T-cell (primary cell): ENCODE data around the gene MRPS27. TPM values are rescaled to one million over a fixed set of nuclear protein-coding genes. Genes with fewer than 3 reads are reported as not detected.

Experiments
- ATAC-seq, 4 experiments: fragments of 200-7000 bp in 3 of 4; fragments of 150-1000 bp in 1 of 4; cut with Tn5 transposase; replicated peaks in 1 of 4; 1 replicate in 3 of 4; 2 replicates in 1 of 4; pipeline ENCODE4 v1.10.0; 2021; ENCODE audit warnings: moderate library complexity in 3 of 4, mild to moderate bottlenecking in 2 of 4, moderate number of reproducible peaks in 1 of 4
- CTCF ChIA-PET, 2 donors: fragments of 300-600 bp; sonication (Branson Sonifier 250); formaldehyde crosslinking; loops; one replicate each; lab custom pipeline; 2022; ENCODE audit warnings: antibody characterized with exemption in 2 of 2; lab: Charles Lee
- POLR2A ChIA-PET, 2 donors: fragments of 300-600 bp; sonication (Branson Sonifier 250); formaldehyde crosslinking; loops; one replicate each; lab custom pipeline; 2022; ENCODE audit warnings: antibody characterized with exemption in 2 of 2; lab: Charles Lee
- DNase-seq, 35 experiments: peaks; one replicate each; pipeline versions ENCODE4 v3.0.0 to v3.0.0-alpha.2; 2013 to 2023
- H3K27ac ChIP-seq: one replicate; pipeline ENCODE4 v1.5.1; 2013; ENCODE audit warnings: low read length
- H3K27me3 ChIP-seq, 2 experiments: replicated peaks in 1 of 2; 1 replicate in 1 of 2; 2 replicates in 1 of 2; pipeline versions ENCODE4 v1.6.1 to v1.7.0; 2013; ENCODE audit warnings: low read length in 1 of 2, mixed read lengths in 1 of 2; ENCODE audit not compliant: control insufficient read depth in 2 of 2, insufficient read depth in 2 of 2; ENCODE audit errors: extremely low read depth in 1 of 2
- H3K36me3 ChIP-seq, 2 donors: 1 replicate in 1 of 2; 2 replicates in 1 of 2; pipeline versions ENCODE4 v1.6.1 to v1.7.0; 2013; ENCODE audit warnings: low read length in 1 of 2; ENCODE audit not compliant: control insufficient read depth in 2 of 2, insufficient read depth in 1 of 2; ENCODE audit errors: extremely low read depth in 1 of 2
- H3K4me1 ChIP-seq, 2 experiments: 1 replicate in 1 of 2; 2 replicates in 1 of 2; pipeline versions ENCODE4 v1.6.1 to v1.7.0; 2013; ENCODE audit warnings: low read length in 2 of 2, mixed read lengths in 1 of 2; ENCODE audit not compliant: insufficient read depth in 2 of 2, control insufficient read depth in 1 of 2; ENCODE audit errors: extremely low read depth in 1 of 2
- H3K4me3 ChIP-seq, 2 donors: 1 replicate in 1 of 2; 2 replicates in 1 of 2; pipeline versions ENCODE4 v1.5.1 to v1.7.0; 2013; ENCODE audit warnings: mild to moderate bottlenecking in 2 of 2, low read length in 1 of 2, moderate library complexity in 1 of 2; ENCODE audit not compliant: control insufficient read depth in 1 of 2; ENCODE audit errors: extremely low read depth in 1 of 2
- H3K9me3 ChIP-seq: 2 replicates; pipeline ENCODE4 v1.7.0; 2013
- H3K27ac Mint-ChIP-seq, 2 donors: one replicate each; pipeline ENCODE4 v1.8.0; 2020 to 2021; ENCODE audit warnings: mild to moderate bottlenecking in 2 of 2, mixed read lengths in 2 of 2
- H3K27me3 Mint-ChIP-seq, 2 donors: one replicate each; pipeline ENCODE4 v1.8.0; 2021 to 2022; ENCODE audit warnings: mixed read lengths in 2 of 2
- H3K36me3 Mint-ChIP-seq: one replicate; pipeline ENCODE4 v1.8.0; 2021; ENCODE audit warnings: mixed read lengths
- H3K4me1 Mint-ChIP-seq, 3 donors: one replicate each; pipeline ENCODE4 v1.8.0; 2020 to 2022; ENCODE audit warnings: mixed read lengths in 3 of 3, mild to moderate bottlenecking in 1 of 3
- H3K4me3 Mint-ChIP-seq, 3 donors: one replicate each; pipeline ENCODE4 v1.8.0; 2020 to 2022; ENCODE audit warnings: mild to moderate bottlenecking in 3 of 3, mixed read lengths in 3 of 3, moderate library complexity in 3 of 3
- H3K9me3 Mint-ChIP-seq, 3 donors: one replicate each; pipeline ENCODE4 v1.8.0; 2020 to 2022; ENCODE audit warnings: mixed read lengths in 3 of 3
- WGBS: methylation state at CpG from one replicate; pipeline ENCODE4 v1.1.5; 2013; ENCODE audit warnings: missing lambda C conversion rate; ENCODE audit not compliant: insufficient coverage; 5-methylcytosine and 5-hydroxymethylcytosine counted together
- total RNA-seq, 35 experiments: library from RNA in 6 of 35; stranded (reverse) in 6 of 35; fragments of 120-200 nt in 1 of 35; gene quantifications; one replicate each; pipeline versions ENCODE4 v1.2.1 to v1.2.4 and lab custom pipeline; 2013 to 2026

The MRPS27 gene
- total RNA-seq, 5 donors from 2014 or later (not counting 1 experiment from before 2014, with no cell fraction given), result 34.4 to 43.3 (median 39.7) TPM

- Histone ChIP-seq H3K27me3 (no peaks in the 10 kb centered on the region), H3K27ac (no peak overlapping the region), H3K9me3 (no peaks in the 10 kb centered on the region), H3K4me1 (no peaks in the 10 kb centered on the region), H3K4me3 (no peak overlapping the region), H3K36me3 (no peaks in the 10 kb centered on the region)
- Mint-ChIP-seq H3K4me1 (peaks cover 20 to 26% (median 24%) of the 10 kb centered on the region in 3 donors), H3K4me3 (no peak overlapping the region), H3K27ac (no peak overlapping the region), H3K9me3 (no peaks in the 10 kb centered on the region), H3K27me3 (no peaks in the 10 kb centered on the region), H3K36me3 (peaks cover 12% of the 10 kb centered on the region)
- ATAC-seq (no peak), DNase-seq (no peak)
- POLR2A ChIA-PET, result no interaction called here
- WGBS, result 100% methylated on average over 2 of the region's 4 CpGs
- CTCF ChIA-PET, result no interaction called here
Observed at GRCh38 chr5:72246954-72247442, 73.0 kb downstream of the MRPS27 start.

- no peak overlapping the region for H3K27ac ChIP-seq
- no peak overlapping the region for H3K4me3 Mint-ChIP-seq
- H3K9me3 Mint-ChIP-seq, result no peaks in the 10 kb centered on the region
- no peaks in the 10 kb centered on the region for H3K27me3 ChIP-seq
- ATAC-seq, result no peak
- H3K27ac Mint-ChIP-seq, result no peak overlapping the region
- H3K36me3 Mint-ChIP-seq, result peaks cover 16% of the 10 kb centered on the region
- no CpG with 5 or more reads among the region's 3 CpGs for WGBS
- peaks cover 20 to 24% (median 21%) of the 10 kb centered on the region in 3 donors for H3K4me1 Mint-ChIP-seq
- ChIA-PET POLR2A (no interaction called here), CTCF (no interaction called here)
- H3K36me3 ChIP-seq, result no peaks in the 10 kb centered on the region
- H3K9me3 ChIP-seq, result no peaks in the 10 kb centered on the region
- H3K4me3 ChIP-seq, result no peak overlapping the region
- no peaks in the 10 kb centered on the region for H3K4me1 ChIP-seq
- no peaks in the 10 kb centered on the region for H3K27me3 Mint-ChIP-seq
- no peak for DNase-seq
Observed at GRCh38 chr5:72245951-72246532, 74.0 kb downstream of the MRPS27 start.

- POLR2A ChIA-PET, result no interaction called here
- CTCF ChIA-PET, result interaction anchor here in 1 of 2 donors (1.1 kb wide), 1 partner anchor 11 kb away, joined by 4 read pairs; no protein-coding TSS in a partner anchor
- DNase-seq (no peak), ATAC-seq (no peak)
- H3K36me3 Mint-ChIP-seq, result peaks cover 14% of the 10 kb centered on the region
- peaks cover 17 to 22% (median 20%) of the 10 kb centered on the region in 3 donors for H3K4me1 Mint-ChIP-seq
- no CpG with 5 or more reads among the region's 1 CpG for WGBS
- H3K27ac Mint-ChIP-seq, result no peak overlapping the region
- H3K9me3 ChIP-seq, result no peaks in the 10 kb centered on the region
- H3K27ac ChIP-seq, result no peak overlapping the region
- no peaks in the 10 kb centered on the region for H3K27me3 Mint-ChIP-seq
- H3K27me3 ChIP-seq, result no peaks in the 10 kb centered on the region
- H3K36me3 ChIP-seq, result no peaks in the 10 kb centered on the region
- H3K4me3 ChIP-seq, result no peak overlapping the region
- no peaks in the 10 kb centered on the region for H3K9me3 Mint-ChIP-seq
- no peak overlapping the region for H3K4me3 Mint-ChIP-seq
- no peaks in the 10 kb centered on the region for H3K4me1 ChIP-seq
Observed at GRCh38 chr5:72245546-72245945, 74.5 kb downstream of the MRPS27 start.

GRCh38 chr5:72244862-72245371 is 75.1 kb downstream of the MRPS27 start:
- Histone ChIP-seq H3K4me3 (no peak overlapping the region), H3K36me3 (no peaks in the 10 kb centered on the region), H3K4me1 (no peaks in the 10 kb centered on the region), H3K9me3 (no peaks in the 10 kb centered on the region), H3K27ac (no peak overlapping the region), H3K27me3 (no peaks in the 10 kb centered on the region)
- Mint-ChIP-seq H3K4me1 (peaks cover 17 to 22% (median 20%) of the 10 kb centered on the region in 3 donors), H3K4me3 (no peak overlapping the region), H3K36me3 (peaks cover 14% of the 10 kb centered on the region), H3K27me3 (no peaks in the 10 kb centered on the region), H3K9me3 (no peaks in the 10 kb centered on the region), H3K27ac (no peak overlapping the region)
- ATAC-seq (no peak), DNase-seq (peak in 1 of 35 experiments; percentile 11)
- WGBS, result 100% methylated on average over 1 of the region's 2 CpGs
- ChIA-PET CTCF (interaction anchor here in 1 of 2 donors (1.1 kb wide), 1 partner anchor 10 kb away, joined by 4 read pairs; no protein-coding TSS in a partner anchor), POLR2A (no interaction called here)

GRCh38 chr5:72243706-72244105 is 76.3 kb downstream of the MRPS27 start:
- no peaks in the 10 kb centered on the region for H3K27me3 Mint-ChIP-seq
- peaks cover 17 to 20% (median 18%) of the 10 kb centered on the region in 3 donors for H3K4me1 Mint-ChIP-seq
- H3K4me3 Mint-ChIP-seq, result no peak overlapping the region
- Histone ChIP-seq H3K4me3 (no peak overlapping the region), H3K4me1 (no peaks in the 10 kb centered on the region), H3K36me3 (no peaks in the 10 kb centered on the region), H3K9me3 (no peaks in the 10 kb centered on the region), H3K27ac (no peak overlapping the region), H3K27me3 (no peaks in the 10 kb centered on the region)
- DNase-seq (no peak), ATAC-seq (no peak)
- no CpG with 5 or more reads among the region's 2 CpGs for WGBS
- no peak overlapping the region for H3K27ac Mint-ChIP-seq
- H3K9me3 Mint-ChIP-seq, result no peaks in the 10 kb centered on the region
- peaks cover 12% of the 10 kb centered on the region for H3K36me3 Mint-ChIP-seq
- ChIA-PET CTCF (interaction anchor here in 1 of 2 donors (0.5 kb wide), 1 partner anchor 465 kb away, joined by 4 read pairs; no protein-coding TSS in a partner anchor), POLR2A (no interaction called here)

GRCh38 chr5:72242796-72243475 is 77.1 kb downstream of the MRPS27 start:
- no peaks in the 10 kb centered on the region for H3K9me3 ChIP-seq
- WGBS, result 100% methylated on average over 3 of the region's 7 CpGs
- ATAC-seq (no peak), DNase-seq (no peak)
- Mint-ChIP-seq H3K27me3 (no peaks in the 10 kb centered on the region), H3K9me3 (no peaks in the 10 kb centered on the region), H3K4me3 (no peak overlapping the region), H3K36me3 (peaks cover 19% of the 10 kb centered on the region), H3K27ac (no peak overlapping the region), H3K4me1 (peaks cover 17 to 20% (median 17%) of the 10 kb centered on the region in 3 donors)
- no peaks in the 10 kb centered on the region for H3K27me3 ChIP-seq
- H3K36me3 ChIP-seq, result peaks cover 0 to under 1% of the 10 kb centered on the region in 2 donors
- POLR2A ChIA-PET, result no interaction called here
- H3K4me1 ChIP-seq, result no peaks in the 10 kb centered on the region
- H3K27ac ChIP-seq, result no peak overlapping the region
- CTCF ChIA-PET, result interaction anchor here in 1 of 2 donors (0.5 kb wide), 1 partner anchor 17 kb away, joined by 6 read pairs; no protein-coding TSS in a partner anchor
- no peak overlapping the region for H3K4me3 ChIP-seq
